ENCODE results near the gene VDAC1. TPM values are rescaled to one million over a fixed set of nuclear protein-coding genes. Genes with fewer than 3 reads are reported as not detected.

The VDAC1 gene
- total and polyA plus RNA-seq, 2 of the 8 experiments (the other 6 are each of a cell fraction or from before 2014, with no cell fraction given) = 111 to 301 TPM

DNA sequence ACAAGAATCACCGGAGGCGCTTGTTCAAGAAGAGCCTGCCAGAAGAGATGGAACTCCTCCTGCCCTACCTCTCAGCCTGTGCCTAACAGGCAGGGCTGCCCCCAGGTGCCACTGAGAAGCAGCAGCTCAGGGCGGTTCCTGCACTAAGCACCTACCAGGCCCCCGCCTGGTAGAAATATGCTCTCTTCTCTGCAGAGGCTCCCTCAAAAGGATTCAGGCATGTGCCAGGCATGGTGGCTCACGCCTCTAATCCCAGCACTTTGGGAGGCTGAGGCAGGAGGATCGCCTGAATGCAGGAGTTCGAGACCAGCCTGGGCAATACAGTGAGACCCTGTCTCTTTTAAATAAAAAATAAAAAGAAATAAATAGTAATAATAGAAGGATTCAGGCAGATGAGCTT lies 6.0 kb downstream of the VDAC1 start (continued):
- TF ChIP-seq, protein P1, sequence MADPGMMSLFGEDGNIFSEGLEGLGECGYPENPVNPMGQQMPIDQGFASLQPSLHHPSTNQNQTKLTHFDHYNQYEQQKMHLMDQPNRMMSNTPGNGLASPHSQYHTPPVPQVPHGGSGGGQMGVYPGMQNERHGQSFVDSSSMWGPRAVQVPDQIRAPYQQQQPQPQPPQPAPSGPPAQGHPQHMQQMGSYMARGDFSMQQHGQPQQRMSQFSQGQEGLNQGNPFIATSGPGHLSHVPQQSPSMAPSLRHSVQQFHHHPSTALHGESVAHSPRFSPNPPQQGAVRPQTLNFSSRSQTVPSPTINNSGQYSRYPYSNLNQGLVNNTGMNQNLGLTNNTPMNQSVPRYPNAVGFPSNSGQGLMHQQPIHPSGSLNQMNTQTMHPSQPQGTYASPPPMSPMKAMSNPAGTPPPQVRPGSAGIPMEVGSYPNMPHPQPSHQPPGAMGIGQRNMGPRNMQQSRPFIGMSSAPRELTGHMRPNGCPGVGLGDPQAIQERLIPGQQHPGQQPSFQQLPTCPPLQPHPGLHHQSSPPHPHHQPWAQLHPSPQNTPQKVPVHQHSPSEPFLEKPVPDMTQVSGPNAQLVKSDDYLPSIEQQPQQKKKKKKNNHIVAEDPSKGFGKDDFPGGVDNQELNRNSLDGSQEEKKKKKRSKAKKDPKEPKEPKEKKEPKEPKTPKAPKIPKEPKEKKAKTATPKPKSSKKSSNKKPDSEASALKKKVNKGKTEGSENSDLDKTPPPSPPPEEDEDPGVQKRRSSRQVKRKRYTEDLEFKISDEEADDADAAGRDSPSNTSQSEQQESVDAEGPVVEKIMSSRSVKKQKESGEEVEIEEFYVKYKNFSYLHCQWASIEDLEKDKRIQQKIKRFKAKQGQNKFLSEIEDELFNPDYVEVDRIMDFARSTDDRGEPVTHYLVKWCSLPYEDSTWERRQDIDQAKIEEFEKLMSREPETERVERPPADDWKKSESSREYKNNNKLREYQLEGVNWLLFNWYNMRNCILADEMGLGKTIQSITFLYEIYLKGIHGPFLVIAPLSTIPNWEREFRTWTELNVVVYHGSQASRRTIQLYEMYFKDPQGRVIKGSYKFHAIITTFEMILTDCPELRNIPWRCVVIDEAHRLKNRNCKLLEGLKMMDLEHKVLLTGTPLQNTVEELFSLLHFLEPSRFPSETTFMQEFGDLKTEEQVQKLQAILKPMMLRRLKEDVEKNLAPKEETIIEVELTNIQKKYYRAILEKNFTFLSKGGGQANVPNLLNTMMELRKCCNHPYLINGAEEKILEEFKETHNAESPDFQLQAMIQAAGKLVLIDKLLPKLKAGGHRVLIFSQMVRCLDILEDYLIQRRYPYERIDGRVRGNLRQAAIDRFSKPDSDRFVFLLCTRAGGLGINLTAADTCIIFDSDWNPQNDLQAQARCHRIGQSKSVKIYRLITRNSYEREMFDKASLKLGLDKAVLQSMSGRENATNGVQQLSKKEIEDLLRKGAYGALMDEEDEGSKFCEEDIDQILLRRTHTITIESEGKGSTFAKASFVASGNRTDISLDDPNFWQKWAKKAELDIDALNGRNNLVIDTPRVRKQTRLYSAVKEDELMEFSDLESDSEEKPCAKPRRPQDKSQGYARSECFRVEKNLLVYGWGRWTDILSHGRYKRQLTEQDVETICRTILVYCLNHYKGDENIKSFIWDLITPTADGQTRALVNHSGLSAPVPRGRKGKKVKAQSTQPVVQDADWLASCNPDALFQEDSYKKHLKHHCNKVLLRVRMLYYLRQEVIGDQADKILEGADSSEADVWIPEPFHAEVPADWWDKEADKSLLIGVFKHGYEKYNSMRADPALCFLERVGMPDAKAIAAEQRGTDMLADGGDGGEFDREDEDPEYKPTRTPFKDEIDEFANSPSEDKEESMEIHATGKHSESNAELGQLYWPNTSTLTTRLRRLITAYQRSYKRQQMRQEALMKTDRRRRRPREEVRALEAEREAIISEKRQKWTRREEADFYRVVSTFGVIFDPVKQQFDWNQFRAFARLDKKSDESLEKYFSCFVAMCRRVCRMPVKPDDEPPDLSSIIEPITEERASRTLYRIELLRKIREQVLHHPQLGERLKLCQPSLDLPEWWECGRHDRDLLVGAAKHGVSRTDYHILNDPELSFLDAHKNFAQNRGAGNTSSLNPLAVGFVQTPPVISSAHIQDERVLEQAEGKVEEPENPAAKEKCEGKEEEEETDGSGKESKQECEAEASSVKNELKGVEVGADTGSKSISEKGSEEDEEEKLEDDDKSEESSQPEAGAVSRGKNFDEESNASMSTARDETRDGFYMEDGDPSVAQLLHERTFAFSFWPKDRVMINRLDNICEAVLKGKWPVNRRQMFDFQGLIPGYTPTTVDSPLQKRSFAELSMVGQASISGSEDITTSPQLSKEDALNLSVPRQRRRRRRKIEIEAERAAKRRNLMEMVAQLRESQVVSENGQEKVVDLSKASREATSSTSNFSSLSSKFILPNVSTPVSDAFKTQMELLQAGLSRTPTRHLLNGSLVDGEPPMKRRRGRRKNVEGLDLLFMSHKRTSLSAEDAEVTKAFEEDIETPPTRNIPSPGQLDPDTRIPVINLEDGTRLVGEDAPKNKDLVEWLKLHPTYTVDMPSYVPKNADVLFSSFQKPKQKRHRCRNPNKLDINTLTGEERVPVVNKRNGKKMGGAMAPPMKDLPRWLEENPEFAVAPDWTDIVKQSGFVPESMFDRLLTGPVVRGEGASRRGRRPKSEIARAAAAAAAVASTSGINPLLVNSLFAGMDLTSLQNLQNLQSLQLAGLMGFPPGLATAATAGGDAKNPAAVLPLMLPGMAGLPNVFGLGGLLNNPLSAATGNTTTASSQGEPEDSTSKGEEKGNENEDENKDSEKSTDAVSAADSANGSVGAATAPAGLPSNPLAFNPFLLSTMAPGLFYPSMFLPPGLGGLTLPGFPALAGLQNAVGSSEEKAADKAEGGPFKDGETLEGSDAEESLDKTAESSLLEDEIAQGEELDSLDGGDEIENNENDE (IDR thresholded peaks at IDR 0.05; ENCODE audit: insufficient replicate concordance, low read length) = no peak
- no peak for TF ChIP-seq RNF2 (IDR thresholded peaks at IDR 0.05; ENCODE audit: borderline replicate concordance, low read depth, low read length, missing control alignments, poor library complexity, severe bottlenecking)

Data from H1 (cell line).